Umbilical cord (tissue), 2 donors: Measurements from ENCODE around the gene DTWD2. TPM values are rescaled to one million over a fixed set of nuclear protein-coding genes. Genes with fewer than 3 reads are reported as not detected.
"Not testable (repeated sequence)": the region's sequence is repeated elsewhere in the genome, so short reads cannot be mapped to it uniquely, and the experiment has no call there.

Experiments used
- DNase-seq: peaks from one replicate; pipeline ENCODE4 v3.0.0-alpha.2; 2015; ENCODE audit warnings: low spot score
- total RNA-seq: library from RNA; depleted of rRNA; stranded (reverse); fragments of >200 nt; gene quantifications from one replicate; pipeline ENCODE4 v1.2.3, GENCODE V29; 2014; ENCODE audit warnings: low replicate concordance; ENCODE audit not compliant: insufficient read depth

The DTWD2 gene
- total RNA-seq, 1 donor from 2014 or later: 28.4 TPM

DNA sequence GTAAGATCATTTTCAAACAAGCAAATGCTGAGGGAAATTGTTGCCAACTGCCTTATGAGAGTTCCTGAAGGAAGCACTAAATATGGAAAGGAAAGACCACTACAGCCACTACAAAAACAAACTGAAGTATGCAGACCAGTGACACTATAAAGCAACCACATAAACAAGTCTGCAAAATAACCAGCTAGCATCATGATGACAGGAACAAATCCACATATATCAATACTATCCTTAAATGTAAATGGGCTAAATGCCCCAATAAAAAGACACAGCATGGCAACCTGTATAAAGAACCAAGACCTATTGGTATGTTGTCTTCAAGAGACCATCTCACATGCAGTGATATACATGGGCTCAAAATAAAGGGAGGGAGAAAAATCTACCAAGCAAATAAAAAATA, 113.2 kb downstream of the DTWD2 start:
- no peak for DNase-seq

DNA sequence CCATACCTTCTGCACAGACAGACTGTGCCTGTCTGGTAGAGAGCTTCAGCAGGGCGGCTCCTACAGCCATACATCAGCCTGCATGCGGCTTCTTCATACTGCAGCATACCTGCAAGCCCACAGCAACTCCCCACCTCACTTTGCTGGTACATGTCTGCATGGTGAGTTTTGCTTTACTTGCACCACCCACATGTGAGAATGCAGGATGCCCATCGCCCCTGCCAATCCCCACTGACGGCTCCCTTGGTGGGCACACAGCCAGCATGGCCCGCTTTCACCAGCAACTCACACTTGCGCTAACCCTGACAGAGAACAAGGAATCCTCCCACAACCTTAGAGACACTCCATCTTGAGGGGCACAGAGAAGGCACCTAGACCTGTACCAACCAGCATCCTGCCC, 114.9 kb downstream of the DTWD2 start:
- no peak for DNase-seq

DNA sequence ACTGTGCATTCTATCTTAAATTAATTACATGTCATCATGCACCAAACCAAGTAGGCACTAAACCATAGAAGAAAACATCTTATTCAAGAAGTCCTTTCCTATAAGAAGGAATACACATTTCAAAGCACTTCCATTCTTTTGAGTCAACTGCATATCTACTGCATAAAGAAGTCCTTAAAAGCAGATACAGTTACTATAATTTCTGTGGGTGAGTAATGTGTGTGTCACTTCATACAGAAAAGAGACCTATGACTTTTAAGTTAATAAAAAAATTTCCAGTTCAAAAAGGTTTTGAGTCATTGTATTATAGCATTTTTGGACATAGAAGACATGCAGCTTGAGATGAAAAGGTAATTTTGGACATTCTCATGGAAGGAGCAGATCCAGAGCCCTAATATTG, 125.0 kb downstream of the DTWD2 start:
- no peak for DNase-seq

DNA sequence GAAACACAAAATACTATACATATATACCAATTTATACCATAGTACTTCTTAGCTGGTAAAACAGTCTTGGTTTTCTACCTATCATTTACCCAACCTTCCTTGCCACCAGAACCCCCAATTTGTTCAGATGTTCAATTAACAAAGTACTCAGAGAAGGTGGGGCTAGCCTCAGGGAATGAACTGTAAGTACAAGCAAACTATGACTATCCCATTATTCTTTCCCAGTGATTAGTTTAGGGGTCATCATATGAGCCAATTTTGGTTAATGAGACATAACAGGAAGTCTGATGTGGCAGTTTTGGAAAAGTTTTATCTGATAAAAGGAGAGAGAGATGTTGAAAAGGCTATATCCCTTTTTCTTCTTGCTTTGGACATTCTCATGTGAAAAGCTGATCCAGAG, 125.8 kb downstream of the DTWD2 start:
- DNase-seq: no peak

DNA sequence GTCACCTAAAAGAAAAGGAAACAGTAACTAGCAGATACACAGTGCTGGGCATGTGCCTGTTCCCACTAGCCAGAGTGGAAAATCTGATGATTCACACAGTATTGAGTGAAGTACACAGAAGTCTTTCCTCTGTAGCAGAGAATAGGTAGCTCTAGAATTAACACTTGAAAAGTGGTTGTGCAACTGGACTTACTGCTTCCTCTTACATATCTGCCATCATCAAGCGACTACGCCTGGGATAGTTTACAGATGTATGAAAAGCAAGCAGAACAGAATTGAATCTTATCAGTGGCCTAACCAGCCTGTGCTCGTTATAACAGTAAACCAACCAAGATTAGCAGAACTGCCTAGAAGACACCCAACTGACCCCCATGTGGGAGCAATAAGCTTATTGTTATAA, 130.6 kb downstream of the DTWD2 start:
- DNase-seq: peak; percentile 5

DNA sequence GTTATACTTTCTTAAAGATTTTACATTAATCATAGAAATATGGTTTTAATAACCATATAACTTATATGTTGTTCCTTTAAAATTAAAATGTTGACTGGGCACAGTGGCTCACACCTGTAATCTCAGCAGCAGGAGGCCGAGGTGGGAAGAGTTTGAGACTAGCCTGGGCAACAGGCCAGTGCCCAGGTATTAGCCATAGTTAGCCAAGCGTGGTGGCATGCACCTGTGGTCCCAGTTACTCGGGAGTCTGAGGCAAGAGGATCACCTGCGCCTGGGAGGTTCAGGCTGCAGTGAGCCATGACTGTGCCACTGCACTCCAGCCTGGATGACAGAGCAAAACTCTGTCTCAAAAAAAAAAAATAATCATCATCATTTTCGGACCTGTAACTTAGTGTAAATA, 133.5 kb downstream of the DTWD2 start:
- DNase-seq: no peak

DNA sequence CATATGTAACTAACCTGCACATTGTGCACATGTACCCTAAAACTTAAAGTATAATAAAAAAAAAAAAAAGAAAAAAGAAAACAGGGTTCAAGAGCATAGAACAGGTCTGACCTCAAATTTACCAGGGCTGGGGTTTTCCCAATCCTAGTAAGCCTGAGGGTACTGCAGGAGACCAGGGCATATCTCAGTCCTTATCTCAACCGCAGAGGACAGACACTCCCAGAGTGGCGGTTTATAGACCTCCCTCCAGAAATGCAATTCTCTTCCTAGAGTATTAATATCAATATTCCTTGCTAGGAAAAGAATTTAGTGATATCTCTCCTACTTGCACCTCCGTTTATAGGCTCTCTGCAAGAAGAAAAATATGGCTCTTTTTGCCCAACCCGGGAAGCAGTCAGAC, 136.6 kb downstream of the DTWD2 start:
- not testable (repeated sequence) for DNase-seq

DNA sequence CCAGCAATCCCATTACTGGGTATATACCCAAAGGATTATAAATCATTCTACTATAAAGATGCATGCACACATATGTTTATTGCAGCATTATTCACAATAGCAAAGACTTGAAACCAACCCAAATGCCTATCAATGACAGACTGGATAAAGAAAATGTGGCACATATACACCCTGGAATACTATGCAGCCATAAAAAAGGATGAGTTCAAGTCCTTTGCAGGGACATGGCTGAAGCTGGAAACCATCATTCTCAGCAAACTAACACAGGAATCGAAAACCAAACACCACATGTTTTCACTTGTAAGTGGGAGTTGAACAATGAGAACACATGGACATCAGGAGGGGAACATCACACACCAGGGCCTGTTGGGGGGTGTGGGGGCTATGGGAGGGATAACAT, 138.8 kb downstream of the DTWD2 start:
- not testable (repeated sequence) for DNase-seq

DNA sequence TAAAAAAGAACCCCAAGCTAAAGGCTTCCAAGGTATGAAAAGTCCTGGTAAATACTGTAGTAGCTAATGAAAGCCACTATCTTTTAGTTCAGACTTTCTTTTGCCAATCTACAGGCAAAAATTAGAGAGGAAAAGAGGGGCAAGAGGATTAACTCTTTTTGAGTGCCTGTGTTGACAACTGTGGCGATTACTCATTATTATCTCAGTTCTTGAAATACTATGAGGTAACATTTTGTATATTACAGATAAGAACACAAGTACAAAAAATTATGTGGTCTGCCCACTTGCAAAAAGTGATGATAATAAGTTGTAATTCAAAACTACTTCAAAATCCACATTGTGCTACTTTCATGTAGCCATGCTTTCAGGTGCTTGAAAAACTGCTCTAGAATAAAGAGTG, 144.0 kb downstream of the DTWD2 start:
- no peak for DNase-seq

DNA sequence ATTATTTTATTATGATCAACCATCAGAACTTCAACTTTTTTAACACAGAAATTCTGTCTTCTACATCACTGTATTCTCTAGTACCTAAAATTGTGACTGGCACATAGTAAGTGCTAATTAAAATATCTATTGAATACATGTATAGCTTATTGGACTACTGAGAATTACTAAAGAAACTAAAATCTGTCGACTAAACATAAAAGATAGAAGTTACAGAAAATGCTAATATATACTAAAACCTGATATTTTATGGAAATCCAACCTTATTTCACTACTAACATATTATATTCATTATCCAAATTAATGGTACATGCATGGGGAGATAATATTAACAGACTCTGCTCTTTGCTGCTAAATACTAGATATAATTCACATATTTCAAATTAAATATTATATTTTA, 153.6 kb downstream of the DTWD2 start:
- no peak for DNase-seq

DNA sequence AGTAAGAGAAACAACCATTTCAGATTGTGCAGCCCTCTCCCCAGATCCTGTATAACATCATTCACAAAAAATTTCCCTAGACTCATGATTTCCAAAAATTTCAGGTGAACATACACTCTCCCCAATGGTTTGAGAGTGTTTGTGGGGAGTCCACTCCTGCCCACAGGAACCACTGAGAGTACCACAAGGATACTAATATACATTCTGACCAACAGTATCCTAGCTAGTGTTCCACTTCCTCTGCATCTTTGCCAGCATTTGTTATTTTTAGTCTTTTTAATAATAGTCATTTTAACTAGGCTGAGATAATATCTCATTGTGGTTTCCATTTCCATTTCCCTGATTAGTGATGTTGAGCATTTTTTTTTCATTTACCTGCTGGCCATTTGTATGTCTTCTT, 155.4 kb downstream of the DTWD2 start:
- DNase-seq: no peak

DNA sequence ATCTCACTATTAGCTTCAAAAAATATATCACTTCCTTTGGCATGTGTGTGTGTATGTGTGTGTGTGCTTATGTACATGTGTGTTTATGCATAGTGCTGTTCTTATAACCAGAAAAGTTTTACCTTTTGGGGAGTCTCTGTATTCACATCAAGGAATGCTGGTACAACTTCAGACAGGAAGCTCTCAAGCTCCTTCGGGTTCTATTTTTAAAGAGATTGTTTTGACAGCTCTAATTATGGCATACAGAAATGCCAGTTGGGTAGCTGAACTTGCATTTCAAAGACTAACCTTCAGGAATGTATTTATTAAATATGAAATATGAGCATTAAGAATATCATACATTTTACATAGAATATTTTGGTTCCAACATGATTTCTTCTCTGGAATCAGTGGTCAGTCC, 163.1 kb downstream of the DTWD2 start:
- DNase-seq: no peak

DNA sequence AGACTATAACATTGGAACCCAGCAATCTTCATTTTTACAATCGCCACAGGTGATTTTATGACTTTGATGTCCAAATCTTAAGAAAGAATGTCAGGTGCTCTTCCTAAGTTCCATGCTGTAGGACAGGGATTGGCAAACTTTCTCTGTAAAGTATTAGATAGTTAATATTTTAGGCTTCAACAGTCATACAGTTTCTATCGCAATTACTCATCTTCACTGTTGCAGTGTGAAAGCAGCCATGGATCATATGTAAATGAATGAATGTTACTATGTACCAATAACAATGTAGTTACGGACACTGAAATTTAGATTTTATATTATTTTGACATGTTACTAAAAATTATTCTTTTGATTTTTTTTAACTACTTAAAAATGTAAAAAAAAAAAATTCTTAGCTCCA, 169.7 kb downstream of the DTWD2 start:
- no peak for DNase-seq

DNA sequence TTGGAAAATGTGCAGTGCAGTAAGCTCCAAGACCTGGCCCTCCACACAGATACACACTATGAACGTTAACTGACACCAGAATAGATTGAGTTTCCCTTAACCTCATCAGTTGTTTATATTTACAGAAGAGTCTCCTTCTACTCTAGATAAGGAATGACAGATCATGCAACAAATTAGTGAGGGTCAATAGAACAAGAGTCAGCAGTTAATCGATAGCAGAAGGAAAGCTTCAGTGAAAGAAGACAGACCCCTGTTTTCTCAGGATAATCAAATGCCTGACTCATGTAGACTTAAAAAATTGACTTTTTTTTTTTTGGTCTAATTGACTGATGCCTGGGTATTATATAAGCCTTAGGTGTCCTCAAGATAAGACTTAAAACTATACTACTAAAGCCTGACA, 179.9 kb downstream of the DTWD2 start:
- DNase-seq: no peak

DNA sequence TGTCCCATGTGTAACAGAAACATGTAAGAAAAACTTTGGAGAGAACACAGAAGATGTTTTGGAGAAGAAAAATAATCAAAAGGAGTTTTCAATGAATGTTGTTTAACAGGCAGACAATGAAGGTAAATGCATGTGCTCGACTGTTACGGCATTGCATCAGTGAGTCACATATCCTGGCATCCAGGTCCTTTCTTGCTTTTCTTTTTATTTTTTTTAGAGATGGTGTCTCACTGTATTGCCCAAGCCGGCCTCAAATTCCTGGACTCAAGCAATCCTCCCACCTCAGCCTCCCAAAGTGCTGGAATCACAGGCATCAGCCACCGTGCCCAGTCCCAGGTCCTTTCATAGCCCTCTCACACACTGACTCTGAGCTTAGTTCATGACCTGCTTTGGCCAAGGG, 181.8 kb downstream of the DTWD2 start:
- no peak for DNase-seq

DNA sequence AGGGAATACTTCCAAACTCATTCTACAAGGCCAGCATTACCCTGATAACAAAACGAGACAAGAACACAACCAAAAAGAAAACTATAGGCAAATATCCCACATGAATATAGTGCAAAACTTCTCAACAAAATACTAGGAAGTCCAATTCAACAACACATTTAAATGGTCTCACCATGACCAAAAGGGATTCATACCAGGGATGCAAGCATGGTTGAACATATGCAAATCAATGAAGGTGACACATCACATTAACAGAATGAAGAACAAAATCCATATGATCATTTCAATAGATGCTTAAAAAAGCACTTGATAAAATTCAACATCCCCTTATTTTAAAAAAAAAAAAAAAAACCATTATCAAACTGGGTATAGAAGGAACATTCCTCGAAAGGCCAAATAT, 186.0 kb downstream of the DTWD2 start:
- no peak for DNase-seq

DNA sequence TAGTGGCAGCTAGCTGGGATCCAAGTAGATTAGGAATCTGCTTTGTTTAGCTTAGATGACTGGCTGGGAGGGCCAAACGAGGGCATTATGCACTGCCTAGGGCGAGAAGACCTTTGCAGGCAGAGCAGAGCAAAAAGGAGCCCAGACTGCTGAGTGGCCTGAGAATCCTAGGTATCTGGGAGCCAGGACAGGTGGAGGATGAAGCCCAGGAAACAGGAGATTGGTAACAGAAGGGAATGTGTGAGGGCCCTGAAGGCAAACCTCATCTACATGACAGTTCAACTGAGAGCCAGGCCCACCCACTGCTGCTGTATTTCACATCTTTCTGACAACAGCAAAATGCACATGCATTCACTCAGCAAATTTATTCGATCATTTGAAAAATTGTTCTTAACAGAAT, 192.3 kb downstream of the DTWD2 start:
- no peak for DNase-seq

DNA sequence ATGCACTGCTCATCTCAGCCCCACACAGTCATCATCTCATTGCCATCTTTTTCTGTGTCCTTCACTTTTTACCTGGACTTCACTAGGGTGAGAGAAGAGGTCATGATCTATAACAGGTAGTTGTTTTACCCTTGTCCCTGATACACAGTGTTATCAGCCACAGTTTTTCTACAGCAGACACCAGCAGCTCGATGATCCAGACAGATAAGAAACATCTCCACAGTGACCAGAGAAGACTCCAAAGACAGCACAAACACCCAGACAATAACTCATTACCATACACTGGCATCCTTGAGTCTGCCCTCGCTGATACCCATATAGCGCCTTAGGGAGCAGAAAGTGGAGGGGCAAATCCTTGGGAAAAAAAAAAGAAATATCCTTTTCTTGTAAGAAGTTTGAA, 194.1 kb downstream of the DTWD2 start:
- DNase-seq: no peak

DNA sequence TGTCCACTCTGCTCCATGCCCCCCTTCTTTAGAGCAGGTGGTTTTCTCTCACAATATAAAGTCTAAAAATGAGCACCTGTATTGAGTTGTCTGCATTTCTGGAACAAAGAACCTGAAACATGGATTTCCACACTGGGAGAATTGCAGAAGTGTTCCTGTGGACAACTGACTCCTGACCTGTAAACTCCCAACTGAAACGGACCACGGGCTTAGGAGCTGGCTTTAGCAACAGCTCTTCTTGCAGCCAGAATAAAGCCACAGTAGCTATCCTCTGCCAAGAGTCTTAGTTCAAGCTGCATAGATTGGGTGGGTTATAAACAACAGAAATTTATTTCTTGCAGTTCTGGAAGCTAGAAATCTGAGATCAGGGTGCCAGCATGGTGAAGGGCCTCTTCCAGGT, 194.7 kb downstream of the DTWD2 start:
- DNase-seq: no peak

DNA sequence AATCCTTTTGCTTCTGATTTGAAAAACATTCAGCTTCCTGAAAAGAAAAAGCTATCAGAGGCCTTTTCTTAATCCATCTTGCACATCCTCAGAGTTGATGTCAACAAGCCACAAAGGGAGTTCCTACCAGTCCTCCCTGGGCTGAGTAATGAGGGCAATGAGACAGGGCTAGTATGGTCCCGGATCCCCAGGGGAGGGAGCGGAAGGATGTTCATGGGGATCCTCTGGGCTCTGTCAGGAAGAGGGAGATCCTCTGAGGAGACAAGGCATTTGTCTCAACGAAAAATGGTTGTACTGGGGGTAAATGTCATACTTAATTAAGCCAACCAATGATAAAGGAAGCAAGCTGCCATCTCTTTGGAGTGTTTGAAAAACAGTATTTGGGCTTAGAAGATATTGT, 195.3 kb downstream of the DTWD2 start:
- DNase-seq: no peak

DNA sequence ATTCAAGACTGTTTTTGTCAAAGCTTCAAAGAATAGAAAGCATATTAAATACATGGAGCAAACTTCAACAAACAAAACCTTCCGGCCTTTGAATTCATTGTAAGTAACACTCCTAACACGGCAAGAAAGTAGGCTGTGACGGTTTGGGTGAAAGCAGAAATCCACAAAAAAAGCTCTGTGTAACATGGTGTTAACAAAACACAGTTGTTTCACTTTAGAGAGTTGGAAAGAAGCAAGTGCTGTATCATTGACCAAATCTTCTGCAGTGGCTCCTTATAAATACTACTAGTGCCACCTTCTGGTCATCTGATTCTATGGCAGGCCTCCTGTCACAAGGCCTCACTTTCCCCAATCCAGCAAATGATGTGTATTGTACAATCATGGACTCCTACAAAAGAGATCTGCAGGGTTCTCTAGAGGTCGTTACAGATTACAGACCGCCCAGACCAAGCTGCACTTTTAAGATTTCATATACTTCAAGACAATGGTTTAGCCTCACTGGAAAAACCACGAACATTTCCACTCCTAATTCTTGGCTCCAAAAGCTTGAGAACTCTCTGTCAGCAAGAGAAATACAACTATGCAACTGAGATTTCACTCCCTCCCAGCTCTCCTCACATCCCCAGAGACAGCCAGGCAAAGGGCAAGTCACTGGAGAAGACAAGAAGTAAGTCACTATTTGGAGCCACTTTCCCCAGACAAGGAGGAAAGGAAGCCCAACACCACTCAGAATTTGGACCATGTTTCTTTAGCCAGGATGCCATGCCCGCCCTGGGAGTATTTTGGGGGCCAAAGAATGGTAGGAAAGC, 196.2 kb downstream of the DTWD2 start:
- DNase-seq: peak; percentile 88

DNA sequence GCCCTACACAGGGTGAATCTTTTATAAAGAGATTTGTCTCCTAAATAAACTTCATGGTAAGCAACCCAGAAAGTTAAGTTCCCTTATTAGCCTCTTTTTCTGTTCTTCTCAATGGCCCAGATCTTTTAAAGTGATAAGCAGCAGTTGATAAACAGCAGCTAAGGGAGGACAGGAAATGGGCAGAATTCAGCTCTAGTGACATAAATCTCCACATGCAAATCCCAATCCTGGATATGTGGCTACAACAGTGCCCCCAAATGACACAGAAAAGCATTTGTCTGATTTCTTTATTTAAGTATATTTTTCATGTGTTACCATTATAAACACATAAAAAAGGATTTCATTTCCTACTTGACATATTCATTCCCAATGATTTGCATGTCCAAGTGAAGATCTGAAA, 199.0 kb downstream of the DTWD2 start:
- no peak for DNase-seq

DNA sequence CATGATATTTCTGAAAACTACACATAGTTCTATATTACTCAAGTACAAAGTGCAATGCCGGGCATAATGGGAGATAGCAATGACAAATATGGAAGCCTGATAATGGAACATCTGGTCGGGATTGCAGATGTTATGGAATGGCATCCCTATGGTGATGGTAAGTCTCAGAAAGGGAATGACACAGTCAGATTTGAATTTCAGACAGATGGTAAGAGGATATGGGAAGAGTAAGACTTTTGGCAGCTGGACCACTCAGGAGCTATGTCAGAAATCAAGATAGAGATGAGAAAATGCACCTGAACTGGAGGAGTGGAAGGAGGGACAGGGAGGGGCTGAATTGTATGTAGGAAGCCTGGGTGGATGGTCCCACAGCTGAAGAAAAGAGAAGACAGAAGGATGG, 200.0 kb downstream of the DTWD2 start:
- no peak for DNase-seq
